ENCODE results near the gene ANKRD1.
A peak's percentile ranks its signal among the peaks of the same experiment; 100 is the strongest.
"Not testable (repeated sequence)": the region's sequence is repeated elsewhere in the genome, so short reads cannot be mapped to it uniquely, and the experiment has no call there.

The ANKRD1 gene

GRCh38 chr10:90959826-90960225 is 38.9 kb upstream of the ANKRD1 start:
- DNase-seq (ENCODE audit: low read depth): no peak
- H3K9ac ChIP-seq (ENCODE audit: low read length): peak overlapping the region; percentile 67
- H3K27me3 ChIP-seq (replicated peaks; ENCODE audit: control insufficient read depth, insufficient read depth, low read length): no peaks in the 10 kb centered on the region
- peak overlapping the region; percentile 42 for H3K4me3 ChIP-seq (ENCODE audit: low read length)
- peaks cover 43% of the 10 kb centered on the region for H3K4me1 ChIP-seq (ENCODE audit: control insufficient read depth, insufficient read depth, low read length)
- no peaks in the 10 kb centered on the region for H3K9me3 ChIP-seq (ENCODE audit: control insufficient read depth, low read length)
- H3K36me3 ChIP-seq (ENCODE audit: control insufficient read depth, insufficient read depth, low read length, severe bottlenecking): no peaks in the 10 kb centered on the region

GRCh38 chr10:90958781-90959180 is 37.9 kb upstream of the ANKRD1 start:
- Histone ChIP-seq H3K9me3 (ENCODE audit: control insufficient read depth, low read length) (no peaks in the 10 kb centered on the region), H3K4me1 (ENCODE audit: control insufficient read depth, insufficient read depth, low read length) (peaks cover 35% of the 10 kb centered on the region), H3K27me3 (replicated peaks; ENCODE audit: control insufficient read depth, insufficient read depth, low read length) (no peaks in the 10 kb centered on the region), H3K9ac (ENCODE audit: low read length) (no peak overlapping the region), H3K36me3 (ENCODE audit: control insufficient read depth, insufficient read depth, low read length, severe bottlenecking) (no peaks in the 10 kb centered on the region), H3K4me3 (ENCODE audit: low read length) (peak overlapping the region; percentile 42)
- DNase-seq (ENCODE audit: low read depth): no peak

GRCh38 chr10:90947030-90947960 is 26.4 kb upstream of the ANKRD1 start:
- H3K9me3 ChIP-seq (ENCODE audit: control insufficient read depth, low read length): no peaks in the 10 kb centered on the region
- peak; percentile 64 for DNase-seq (ENCODE audit: low read depth)
- H3K27me3 ChIP-seq (replicated peaks; ENCODE audit: control insufficient read depth, insufficient read depth, low read length): no peaks in the 10 kb centered on the region
- peaks cover 5% of the 10 kb centered on the region for H3K4me1 ChIP-seq (ENCODE audit: control insufficient read depth, insufficient read depth, low read length)
- H3K4me3 ChIP-seq (ENCODE audit: low read length): no peak overlapping the region
- no peak overlapping the region for H3K9ac ChIP-seq (ENCODE audit: low read length)
- H3K36me3 ChIP-seq (ENCODE audit: control insufficient read depth, insufficient read depth, low read length, severe bottlenecking): no peaks in the 10 kb centered on the region

- DNase-seq (ENCODE audit: low read depth): no peak
- Histone ChIP-seq H3K9me3 (ENCODE audit: control insufficient read depth, low read length) (no peaks in the 10 kb centered on the region), H3K9ac (ENCODE audit: low read length) (no peak overlapping the region), H3K36me3 (ENCODE audit: control insufficient read depth, insufficient read depth, low read length, severe bottlenecking) (no peaks in the 10 kb centered on the region), H3K4me3 (ENCODE audit: low read length) (no peak overlapping the region), H3K27me3 (replicated peaks; ENCODE audit: control insufficient read depth, insufficient read depth, low read length) (no peaks in the 10 kb centered on the region), H3K4me1 (ENCODE audit: control insufficient read depth, insufficient read depth, low read length) (peaks cover 5% of the 10 kb centered on the region)
These were observed 24.7 kb upstream of the ANKRD1 start for GRCh38 chr10:90945491-90946070.

GRCh38 chr10:90944749-90945148 is 23.9 kb upstream of the ANKRD1 start:
- no peaks in the 10 kb centered on the region for H3K27me3 ChIP-seq (replicated peaks; ENCODE audit: control insufficient read depth, insufficient read depth, low read length)
- no peaks in the 10 kb centered on the region for H3K36me3 ChIP-seq (ENCODE audit: control insufficient read depth, insufficient read depth, low read length, severe bottlenecking)
- no peak for DNase-seq (ENCODE audit: low read depth)
- H3K4me3 ChIP-seq (ENCODE audit: low read length): no peak overlapping the region
- H3K4me1 ChIP-seq (ENCODE audit: control insufficient read depth, insufficient read depth, low read length): peaks cover 5% of the 10 kb centered on the region
- no peaks in the 10 kb centered on the region for H3K9me3 ChIP-seq (ENCODE audit: control insufficient read depth, low read length)
- H3K9ac ChIP-seq (ENCODE audit: low read length): no peak overlapping the region

- H3K9me3 ChIP-seq (ENCODE audit: control insufficient read depth, low read length); H3K9ac ChIP-seq (ENCODE audit: low read length); H3K27me3 ChIP-seq (replicated peaks; ENCODE audit: control insufficient read depth, insufficient read depth, low read length); DNase-seq (ENCODE audit: low read depth); H3K36me3 ChIP-seq (ENCODE audit: control insufficient read depth, insufficient read depth, low read length, severe bottlenecking); H3K4me3 ChIP-seq (ENCODE audit: low read length); H3K4me1 ChIP-seq (ENCODE audit: control insufficient read depth, insufficient read depth, low read length): not testable (repeated sequence)
These were observed 22.1 kb upstream of the ANKRD1 start for GRCh38 chr10:90942980-90943379.

GRCh38 chr10:90939648-90940047 is 18.8 kb upstream of the ANKRD1 start:
- no peak overlapping the region for H3K4me3 ChIP-seq (ENCODE audit: low read length)
- H3K9me3 ChIP-seq (ENCODE audit: control insufficient read depth, low read length): no peaks in the 10 kb centered on the region
- no peak overlapping the region for H3K9ac ChIP-seq (ENCODE audit: low read length)
- no peaks in the 10 kb centered on the region for H3K36me3 ChIP-seq (ENCODE audit: control insufficient read depth, insufficient read depth, low read length, severe bottlenecking)
- no peaks in the 10 kb centered on the region for H3K27me3 ChIP-seq (replicated peaks; ENCODE audit: control insufficient read depth, insufficient read depth, low read length)
- peaks cover 14% of the 10 kb centered on the region for H3K4me1 ChIP-seq (ENCODE audit: control insufficient read depth, insufficient read depth, low read length)
- no peak for DNase-seq (ENCODE audit: low read depth)

- no peak overlapping the region for H3K9ac ChIP-seq (ENCODE audit: low read length)
- H3K36me3 ChIP-seq (ENCODE audit: control insufficient read depth, insufficient read depth, low read length, severe bottlenecking): no peaks in the 10 kb centered on the region
- H3K4me3 ChIP-seq (ENCODE audit: low read length): no peak overlapping the region
- H3K9me3 ChIP-seq (ENCODE audit: control insufficient read depth, low read length): no peaks in the 10 kb centered on the region
- H3K27me3 ChIP-seq (replicated peaks; ENCODE audit: control insufficient read depth, insufficient read depth, low read length): no peaks in the 10 kb centered on the region
- no peak for DNase-seq (ENCODE audit: low read depth)
- peaks cover 14% of the 10 kb centered on the region for H3K4me1 ChIP-seq (ENCODE audit: control insufficient read depth, insufficient read depth, low read length)
These were observed 18.2 kb upstream of the ANKRD1 start for GRCh38 chr10:90939116-90939515.

GRCh38 chr10:90937645-90938258 is 16.9 kb upstream of the ANKRD1 start:
- Histone ChIP-seq H3K9ac (ENCODE audit: low read length) (no peak overlapping the region), H3K4me3 (ENCODE audit: low read length) (no peak overlapping the region), H3K4me1 (ENCODE audit: control insufficient read depth, insufficient read depth, low read length) (peaks cover 14% of the 10 kb centered on the region)

GRCh38 chr10:90936276-90936659 is 15.4 kb upstream of the ANKRD1 start:
- H3K27me3 ChIP-seq (replicated peaks; ENCODE audit: control insufficient read depth, insufficient read depth, low read length): no peaks in the 10 kb centered on the region
- H3K9me3 ChIP-seq (ENCODE audit: control insufficient read depth, low read length): no peaks in the 10 kb centered on the region
- H3K36me3 ChIP-seq (ENCODE audit: control insufficient read depth, insufficient read depth, low read length, severe bottlenecking): no peaks in the 10 kb centered on the region
- peaks cover 21% of the 10 kb centered on the region for H3K4me1 ChIP-seq (ENCODE audit: control insufficient read depth, insufficient read depth, low read length)
- no peak overlapping the region for H3K4me3 ChIP-seq (ENCODE audit: low read length)
- no peak for DNase-seq (ENCODE audit: low read depth)
- peak overlapping the region; percentile 48 for H3K9ac ChIP-seq (ENCODE audit: low read length)

More at GRCh38 chr10:90937645-90938258, 16.9 kb upstream of the ANKRD1 start:
- DNase-seq (ENCODE audit: low read depth): no peak
- H3K27me3 ChIP-seq (replicated peaks; ENCODE audit: control insufficient read depth, insufficient read depth, low read length): no peaks in the 10 kb centered on the region
- H3K36me3 ChIP-seq (ENCODE audit: control insufficient read depth, insufficient read depth, low read length, severe bottlenecking): no peaks in the 10 kb centered on the region
- H3K9me3 ChIP-seq (ENCODE audit: control insufficient read depth, low read length): no peaks in the 10 kb centered on the region

GRCh38 chr10:90935581-90936275 is 14.8 kb upstream of the ANKRD1 start:
- H3K9ac ChIP-seq (ENCODE audit: low read length): peak overlapping the region; percentile 48
- DNase-seq (ENCODE audit: low read depth): no peak
- H3K9me3 ChIP-seq (ENCODE audit: control insufficient read depth, low read length): no peaks in the 10 kb centered on the region
- no peaks in the 10 kb centered on the region for H3K36me3 ChIP-seq (ENCODE audit: control insufficient read depth, insufficient read depth, low read length, severe bottlenecking)
- H3K4me3 ChIP-seq (ENCODE audit: low read length): no peak overlapping the region
- H3K27me3 ChIP-seq (replicated peaks; ENCODE audit: control insufficient read depth, insufficient read depth, low read length): no peaks in the 10 kb centered on the region
- H3K4me1 ChIP-seq (ENCODE audit: control insufficient read depth, insufficient read depth, low read length): peaks cover 25% of the 10 kb centered on the region
